HG03457 (cell line): ENCODE data around the gene GALNTL6.
"Not testable (repeated sequence)": the region's sequence is repeated elsewhere in the genome, so short reads cannot be mapped to it uniquely, and the experiment has no call there.

Experiments
- ATAC-seq: cut with Tn5 transposase; IDR thresholded peaks from one replicate; pipeline ENCODE4 v1.9.1; 2021; ENCODE audit warnings: moderate number of reproducible peaks; ENCODE audit not compliant: unreplicated experiment

Gene GALNTL6

GRCh38 chr4:172786039-172786792, 973.0 kb downstream of the GALNTL6 start:
- no peak for ATAC-seq

GRCh38 chr4:172787111-172787510, 973.9 kb downstream of the GALNTL6 start:
- ATAC-seq, result peak; percentile 50

GRCh38 chr4:172791841-172792240, 978.6 kb downstream of the GALNTL6 start:
- no peak for ATAC-seq

- ATAC-seq, result no peak
Measured at GRCh38 chr4:172793565-172794306, 980.5 kb downstream of the GALNTL6 start.

GRCh38 chr4:172794307-172794703, 981.1 kb downstream of the GALNTL6 start:
- ATAC-seq, result no peak

GRCh38 chr4:172797281-172797680, 984.1 kb downstream of the GALNTL6 start:
- not testable (repeated sequence) for ATAC-seq

- no peak for ATAC-seq
Measured at GRCh38 chr4:172802032-172802431, 988.8 kb downstream of the GALNTL6 start.

GRCh38 chr4:172806841-172807240, 993.6 kb downstream of the GALNTL6 start:
- ATAC-seq, result no peak

- no peak for ATAC-seq
Measured at GRCh38 chr4:172808196-172808595, 995.0 kb downstream of the GALNTL6 start.

GRCh38 chr4:172809319-172809718, 996.1 kb downstream of the GALNTL6 start:
- ATAC-seq, result no peak

- ATAC-seq, result peak; percentile 80
Measured at GRCh38 chr4:172813359-172813923, 1000.2 kb downstream of the GALNTL6 start.

GRCh38 chr4:172815499-172816164, 1002.4 kb downstream of the GALNTL6 start:
- ATAC-seq, result no peak

GRCh38 chr4:172818901-172819300, 1005.7 kb downstream of the GALNTL6 start:
- no peak for ATAC-seq

- peak; percentile 54 for ATAC-seq
Measured at GRCh38 chr4:172819353-172819752, 1006.1 kb downstream of the GALNTL6 start.

GRCh38 chr4:172822331-172822730, 1009.1 kb downstream of the GALNTL6 start:
- ATAC-seq, result no peak

- ATAC-seq, result no peak
Measured at GRCh38 chr4:172826346-172826745, 1013.1 kb downstream of the GALNTL6 start.

GRCh38 chr4:172826861-172827260, 1013.7 kb downstream of the GALNTL6 start:
- ATAC-seq, result no peak

- no peak for ATAC-seq
Measured at GRCh38 chr4:172830295-172830764, 1017.1 kb downstream of the GALNTL6 start.

GRCh38 chr4:172836661-172837060, 1023.5 kb downstream of the GALNTL6 start:
- no peak for ATAC-seq

GRCh38 chr4:172838111-172838510, 1024.9 kb downstream of the GALNTL6 start:
- no peak for ATAC-seq

- ATAC-seq, result no peak
Measured at GRCh38 chr4:172838943-172839342, 1025.7 kb downstream of the GALNTL6 start.
